ENCODE results near the gene SDK2. TPM values are rescaled to one million over a fixed set of nuclear protein-coding genes. Genes with fewer than 3 reads are reported as not detected.

SDK2 gene
- total and polyA plus RNA-seq, 9 of the 15 experiments (the other 6 are each of a cell fraction or from before 2014, with no cell fraction given): 0.04 TPM; not detected in 8

DNA sequence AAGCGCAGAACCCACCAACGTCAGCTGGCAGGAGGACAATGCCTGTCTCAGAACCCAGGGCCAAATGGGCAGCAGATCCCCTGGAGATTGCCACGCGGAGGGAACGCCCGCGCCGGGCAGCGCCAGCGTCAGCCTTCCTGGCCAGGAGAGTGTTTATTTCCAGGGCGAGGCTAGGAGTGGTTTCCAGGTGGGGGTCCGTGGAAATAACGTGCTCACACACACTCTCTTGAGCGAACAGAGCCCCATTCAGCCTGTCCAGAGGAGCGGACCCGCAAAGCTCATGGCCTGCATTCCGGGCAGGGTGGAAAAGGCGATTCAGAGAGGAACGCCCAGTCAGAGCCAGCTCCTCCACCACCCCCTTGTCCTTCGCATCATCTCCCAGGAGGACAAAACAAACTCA is 40.3 kb downstream of the SDK2 start:
- ChIA-PET CTCF (ENCODE audit: low intra/inter-chr PET ratio) (no interaction called here), POLR2A (interaction anchor here (0.7 to 1.3 kb wide), 2 partner anchors 14 to 151 kb away, joined by 3 to 4 read pairs; no protein-coding TSS in a partner anchor)
- no peak overlapping the region for H3K27ac ChIP-seq (ENCODE audit: extremely low read depth, low read depth, low read length)
- H3K4me3 ChIP-seq: no peak overlapping the region
- WGBS (ENCODE audit: insufficient coverage, low coverage, missing lambda C conversion rate): 0% methylated on average over 17 of the region's 20 CpGs
- no peaks in the 10 kb centered on the region for H3K4me1 ChIP-seq (replicated peaks in 1 of 2; ENCODE audit: control insufficient read depth in 2 of 2, insufficient read depth in 2 of 2, low read length in 2 of 2)
- no peak for DNase-seq (ENCODE audit: extremely low read depth in 1 of 4, low spot score in 3 of 4)
- intact Hi-C loops (cut with micrococcal nuclease) (no loop called here), in situ Hi-C loops (cut with MboI) (no loop called here)
- H3K9ac ChIP-seq (ENCODE audit: insufficient read depth in 1 of 2, low read depth in 2 of 2, low read length in 2 of 2): no peak overlapping the region
- FAIRE-seq: no peak
- no peak for TF ChIP-seq FOXP1 (CRISPR knock-in tag; IDR thresholded peaks at IDR 0.05)
- H3K4me2 ChIP-seq (ENCODE audit: insufficient read depth, low read length): no peak overlapping the region
- peaks cover 9 to 52% of the 10 kb centered on the region in 2 experiments; a peak in 4 of 5 replicates for H3K27me3 ChIP-seq (ENCODE audit: control insufficient read depth in 2 of 2, insufficient read depth in 2 of 2, low read length in 2 of 2)
- H3K36me3 ChIP-seq (ENCODE audit: control insufficient read depth, insufficient read depth, low read length): no peaks in the 10 kb centered on the region
- ATAC-seq: no peak
- no peak overlapping the region for H2AFZ ChIP-seq (ENCODE audit: low read depth, low read length)
- H4K20me1 ChIP-seq (replicated peaks; ENCODE audit: control insufficient read depth, insufficient read depth, low read length): peaks cover 4% of the 10 kb centered on the region; the same call in 1 of the 2 replicates
- BruUV-seq (replicated peaks): no TSS peak
- H3K79me2 ChIP-seq (ENCODE audit: control insufficient read depth, insufficient read depth, low read length): no peaks in the 10 kb centered on the region
- H3K9me3 ChIP-seq (replicated peaks; ENCODE audit: control insufficient read depth, insufficient read depth, low read depth, low read length): no peaks in the 10 kb centered on the region
- H3K9me1 ChIP-seq (ENCODE audit: control insufficient read depth, insufficient read depth, low read length): no peaks in the 10 kb centered on the region

DNA sequence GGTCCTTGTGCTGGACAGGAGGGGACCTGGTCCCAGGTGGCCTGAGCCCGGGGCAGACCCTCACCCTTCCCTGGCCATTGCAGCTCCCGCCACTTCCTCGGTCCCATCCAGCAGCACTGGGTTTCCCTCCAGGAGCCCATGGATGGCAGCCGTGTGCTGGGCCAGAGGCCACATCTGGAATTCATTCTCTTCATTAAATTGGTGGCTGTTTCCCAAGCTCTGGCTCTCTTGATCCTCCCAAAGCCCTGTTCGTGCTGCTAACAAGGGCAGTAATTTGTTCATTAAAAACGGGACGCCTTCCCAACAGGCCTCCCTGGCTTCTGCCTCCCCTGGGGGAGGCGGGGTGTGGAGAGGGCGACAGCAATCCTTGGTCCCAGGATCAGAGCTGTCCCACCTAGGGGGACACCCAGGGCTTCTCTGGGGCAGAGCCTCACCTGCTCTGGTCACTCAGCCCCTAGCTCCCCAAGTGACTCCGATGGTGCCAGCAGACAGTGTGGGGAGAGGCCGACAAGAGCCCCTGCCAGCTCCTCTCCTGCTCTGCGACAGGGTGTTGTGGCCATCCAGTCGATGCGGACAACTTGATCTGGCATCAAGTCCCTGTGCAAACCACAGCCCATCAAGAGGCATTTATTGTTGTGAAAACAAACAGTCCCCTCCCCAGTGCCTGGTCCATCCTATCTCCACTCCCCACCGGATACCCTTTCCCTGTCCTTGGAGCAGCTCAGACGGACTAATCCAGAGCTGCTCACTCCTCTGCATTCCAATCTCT is 44.0 kb downstream of the SDK2 start:
- DNase-seq (ENCODE audit: extremely low read depth in 1 of 4, low spot score in 3 of 4) (no peak), ATAC-seq (no peak), FAIRE-seq (no peak)
- Histone ChIP-seq H3K36me3 (ENCODE audit: control insufficient read depth, insufficient read depth, low read length) (no peaks in the 10 kb centered on the region), H3K27ac (ENCODE audit: extremely low read depth, low read depth, low read length) (no peak overlapping the region), H3K4me1 (replicated peaks in 1 of 2; ENCODE audit: control insufficient read depth in 2 of 2, insufficient read depth in 2 of 2, low read length in 2 of 2) (0 out of 5 replicates have a peak, but pooled peaks cover 0 to 2% of the 10 kb centered on the region in 2 experiments), H4K20me1 (replicated peaks; ENCODE audit: control insufficient read depth, insufficient read depth, low read length) (peaks cover 6% of the 10 kb centered on the region), H3K27me3 (ENCODE audit: control insufficient read depth in 2 of 2, insufficient read depth in 2 of 2, low read length in 2 of 2) (peaks cover 15 to 67% of the 10 kb centered on the region in 2 experiments), H3K9ac (ENCODE audit: insufficient read depth in 1 of 2, low read depth in 2 of 2, low read length in 2 of 2) (no peak overlapping the region; a peak in 1 of 4 replicates), H3K79me2 (ENCODE audit: control insufficient read depth, insufficient read depth, low read length) (no peaks in the 10 kb centered on the region), H3K9me1 (ENCODE audit: control insufficient read depth, insufficient read depth, low read length) (no peaks in the 10 kb centered on the region), H3K4me2 (ENCODE audit: insufficient read depth, low read length) (no peak overlapping the region), H3K9me3 (replicated peaks; ENCODE audit: control insufficient read depth, insufficient read depth, low read depth, low read length) (no peaks in the 10 kb centered on the region), H3K4me3 (no peak overlapping the region), H2AFZ (ENCODE audit: low read depth, low read length) (no peak overlapping the region)
- ChIA-PET POLR2A (no interaction called here), CTCF (ENCODE audit: low intra/inter-chr PET ratio) (no interaction called here)
- WGBS (ENCODE audit: insufficient coverage, low coverage, missing lambda C conversion rate): 1% methylated on average over 16 of the region's 16 CpGs
- in situ Hi-C loops (cut with MboI) (no loop called here), intact Hi-C loops (cut with micrococcal nuclease) (no loop called here)
- no TSS peak for BruUV-seq (replicated peaks)
- no peak for TF ChIP-seq RBM17 (IDR thresholded peaks at IDR 0.05; ENCODE audit: borderline replicate concordance, low read depth, low read length)
- no peak for TF ChIP-seq ZNF57 (CRISPR knock-in tag; IDR thresholded peaks at IDR 0.05)
- no peak for TF ChIP-seq PHB2 (IDR thresholded peaks at IDR 0.05; ENCODE audit: low read depth)
- no peak for TF ChIP-seq HDAC8 (tag; IDR thresholded peaks at IDR 0.05)
- TF ChIP-seq ZHX1 (conservative IDR thresholded peaks at IDR 0.05; ENCODE audit: low read length): no peak
- no peak for TF ChIP-seq ASH1L (IDR thresholded peaks at IDR 0.05; ENCODE audit: borderline replicate concordance, low read depth, partially characterized antibody)
- TF ChIP-seq ADNP (tag; IDR thresholded peaks at IDR 0.05): no peak
- no peak for TF ChIP-seq RB1 (IDR thresholded peaks at IDR 0.05; ENCODE audit: low read depth)
- no peak for TF ChIP-seq TEAD1 (CRISPR knock-in tag; IDR thresholded peaks at IDR 0.05)
- no peak for TF ChIP-seq ZNF124 (CRISPR knock-in tag; IDR thresholded peaks at IDR 0.05)
- TF ChIP-seq ZNF253 (CRISPR knock-in tag; conservative IDR thresholded peaks at IDR 0.05): no peak
- TF ChIP-seq TCFL5 (CRISPR knock-in tag; conservative IDR thresholded peaks at IDR 0.05): no peak
- TF ChIP-seq ARNT (IDR thresholded peaks at IDR 0.05): no peak

Data from K562 (cell line).